Loucy (cell line): Measurements from ENCODE around the gene ZNF837.

Experiments
- H2AFZ ChIP-seq: fragments of 200-600 bp; sonication (generic); 2 replicates; pipeline ENCODE4 v1.6.0; 2016; ENCODE audit warnings: antibody characterized with exemption, mild to moderate bottlenecking, low read length, moderate library complexity
- H3F3A ChIP-seq: fragments of 200-600 bp; 2 replicates; pipeline ENCODE4 v1.6.0; 2016; ENCODE audit warnings: antibody characterized with exemption, low read depth, mild to moderate bottlenecking
- H3K27me3 ChIP-seq: fragments of 200-600 bp; sonication (generic); 2 replicates; pipeline ENCODE4 v1.6.1; 2014; ENCODE audit warnings: low read length, mild to moderate bottlenecking; ENCODE audit not compliant: insufficient read depth, poor library complexity, severe bottlenecking
- H3K36me3 ChIP-seq: fragments of 200-600 bp; sonication (generic); 2 replicates; pipeline ENCODE4 v1.6.1; 2016; ENCODE audit warnings: low read length; ENCODE audit not compliant: insufficient read depth
- H3K4me1 ChIP-seq: fragments of 200-600 bp; sonication (generic); 2 replicates; pipeline ENCODE4 v1.5.1; 2014; ENCODE audit warnings: low read length, mild to moderate bottlenecking; ENCODE audit not compliant: insufficient read depth, poor library complexity, severe bottlenecking
- H3K4me2 ChIP-seq: fragments of 200-600 bp; sonication (generic); 2 replicates; pipeline ENCODE4 v1.6.0; 2014; ENCODE audit warnings: antibody characterized with exemption, low read length, low read depth, mild to moderate bottlenecking; ENCODE audit not compliant: poor library complexity, severe bottlenecking
- H3K4me3 ChIP-seq: fragments of 200-600 bp; sonication (generic); 2 replicates; pipeline ENCODE4 v1.5.1; 2014; ENCODE audit warnings: low read length, mild to moderate bottlenecking, mixed read lengths; ENCODE audit not compliant: poor library complexity, severe bottlenecking
- H3K79me2 ChIP-seq: fragments of 200-600 bp; sonication (generic); 2 replicates; pipeline ENCODE4 v1.6.1; 2014; ENCODE audit warnings: low read length; ENCODE audit not compliant: insufficient read depth
- H3K9ac ChIP-seq: fragments of 200-600 bp; sonication (generic); 2 replicates; pipeline ENCODE4 v1.6.0; 2014; ENCODE audit warnings: mild to moderate bottlenecking, low read depth, low read length, moderate library complexity; ENCODE audit not compliant: poor library complexity, severe bottlenecking
- H3K9me2 ChIP-seq: fragments of 200-600 bp; sonication (generic); replicated peaks from 2 replicates; pipeline ENCODE4 v1.6.1; 2016; ENCODE audit warnings: low read depth, low read length, mixed read lengths
- H3K9me3 ChIP-seq: fragments of 200-600 bp; sonication (generic); 2 replicates; pipeline ENCODE4 v1.6.1; 2014; ENCODE audit warnings: mild to moderate bottlenecking, antibody characterized with exemption, low read length, low read depth; ENCODE audit not compliant: insufficient read depth
- H4K20me1 ChIP-seq: fragments of 200-600 bp; sonication (generic); 2 replicates; pipeline ENCODE4 v1.6.0; 2014; ENCODE audit warnings: antibody characterized with exemption, low read length, mild to moderate bottlenecking; ENCODE audit not compliant: insufficient read depth, poor library complexity, severe bottlenecking
- CTCF ChIP-seq: fragments of 200-600 bp; sonication (generic); conservative IDR thresholded peaks from 2 replicates; pipeline ENCODE4 v1.5.1; 2014; ENCODE audit warnings: mild to moderate bottlenecking, antibody characterized with exemption, low read length
- EZH2phosphoT487 ChIP-seq: fragments of 200-600 bp; IDR thresholded peaks from 2 replicates; pipeline ENCODE4 v1.6.1; 2018; ENCODE audit warnings: antibody characterized with exemption, mild to moderate bottlenecking, moderate library complexity, borderline replicate concordance

The ZNF837 gene

DNA sequence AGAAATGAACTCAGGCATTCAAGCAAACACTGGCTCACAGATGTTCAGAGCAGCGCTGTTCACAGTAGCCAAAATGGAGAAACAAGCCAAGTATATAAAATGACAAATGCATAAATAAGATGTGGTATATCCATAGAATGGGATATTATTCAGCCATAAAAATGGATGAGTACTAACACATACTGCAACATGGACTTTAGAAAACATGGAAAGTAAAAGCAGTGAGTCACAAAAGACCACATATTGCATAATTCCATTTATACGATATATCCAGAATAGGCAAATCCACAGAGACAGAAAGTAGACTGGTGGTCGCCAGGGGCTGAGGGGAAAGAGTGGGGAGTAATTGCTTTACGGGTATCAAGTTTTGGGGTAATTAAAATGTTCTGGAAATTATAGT is 6.6 kb downstream of the ZNF837 start:
- H3K36me3 ChIP-seq, result no peaks in the 10 kb centered on the region
- no peaks in the 10 kb centered on the region for H3K79me2 ChIP-seq
- H3K4me1 ChIP-seq, result no peaks in the 10 kb centered on the region
- no peaks in the 10 kb centered on the region for H3F3A ChIP-seq
- H3K4me3 ChIP-seq, result no peak overlapping the region
- H3K4me2 ChIP-seq, result no peak overlapping the region
- TF ChIP-seq CTCF, result no peak
- TF ChIP-seq EZH2phosphoT487, result no peak
- no peaks in the 10 kb centered on the region for H3K9me2 ChIP-seq
- no peak overlapping the region for H2AFZ ChIP-seq
- no peaks in the 10 kb centered on the region for H4K20me1 ChIP-seq
- H3K27me3 ChIP-seq, result no peaks in the 10 kb centered on the region
- H3K9me3 ChIP-seq, result no peaks in the 10 kb centered on the region
- no peak overlapping the region for H3K9ac ChIP-seq

GRCh38 chr19:58372311-58373133 is 8.3 kb downstream of the ZNF837 start:
- Histone ChIP-seq H3K4me1 (no peaks in the 10 kb centered on the region), H2AFZ (no peak overlapping the region), H3K9ac (no peak overlapping the region), H3K4me3 (no peak overlapping the region), H3F3A (no peaks in the 10 kb centered on the region), H3K9me3 (no peaks in the 10 kb centered on the region), H3K36me3 (no peaks in the 10 kb centered on the region), H3K4me2 (no peak overlapping the region), H3K79me2 (no peaks in the 10 kb centered on the region), H4K20me1 (no peaks in the 10 kb centered on the region), H3K9me2 (no peaks in the 10 kb centered on the region), H3K27me3 (no peaks in the 10 kb centered on the region)
- TF ChIP-seq CTCF (no peak; the same call in 1 of the 2 replicates), EZH2phosphoT487 (no peak)

DNA sequence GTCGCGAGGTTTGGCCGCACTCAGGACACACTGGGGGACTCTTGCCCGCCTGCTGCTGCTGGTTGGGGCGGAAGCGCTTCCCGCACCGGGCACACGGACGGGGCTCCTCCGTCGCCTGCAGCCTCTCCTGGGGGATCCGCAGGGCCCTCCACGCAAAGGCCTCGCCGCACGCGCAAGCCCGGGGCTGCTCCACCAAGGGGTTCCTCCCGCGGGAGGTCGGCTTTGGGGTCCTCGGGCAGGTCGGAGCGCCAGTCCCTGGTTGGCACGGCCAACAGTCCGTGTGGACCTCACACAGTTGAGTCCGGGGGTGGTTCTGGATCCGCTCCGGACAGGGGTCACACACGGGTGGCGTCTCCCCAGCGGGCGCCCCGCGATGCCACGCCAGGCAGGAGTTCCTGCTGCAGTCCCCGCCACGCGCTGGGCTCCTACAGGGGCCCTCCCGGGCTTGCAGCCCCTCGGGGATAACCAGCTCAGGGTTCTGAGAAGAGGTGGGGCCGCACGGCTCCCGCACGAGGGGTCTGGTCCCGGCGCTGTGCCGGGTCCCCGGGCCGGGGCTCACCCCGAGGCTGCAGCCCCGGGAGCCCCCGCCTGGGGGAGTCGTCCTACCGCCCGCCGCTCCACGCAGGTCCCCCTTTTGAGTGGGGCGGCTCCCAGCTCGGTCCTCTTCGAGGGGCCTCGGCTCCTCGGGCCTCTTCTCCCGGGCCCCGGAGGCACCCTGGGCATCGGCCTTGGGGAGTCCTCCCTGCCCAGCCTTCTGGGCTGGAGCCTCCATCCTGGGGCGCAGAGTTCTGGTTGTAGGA is 12.1 kb downstream of the ZNF837 start:
- no peaks in the 10 kb centered on the region for H3F3A ChIP-seq
- no peak overlapping the region for H3K4me3 ChIP-seq
- TF ChIP-seq CTCF, result no peak
- no peak overlapping the region for H3K9ac ChIP-seq
- no peaks in the 10 kb centered on the region for H4K20me1 ChIP-seq
- no peaks in the 10 kb centered on the region for H3K9me3 ChIP-seq
- H3K4me2 ChIP-seq, result no peak overlapping the region
- no peaks in the 10 kb centered on the region for H3K36me3 ChIP-seq
- H3K79me2 ChIP-seq, result no peaks in the 10 kb centered on the region
- no peaks in the 10 kb centered on the region for H3K9me2 ChIP-seq
- H2AFZ ChIP-seq, result no peak overlapping the region
- no peaks in the 10 kb centered on the region for H3K27me3 ChIP-seq
- H3K4me1 ChIP-seq, result peaks cover 3% of the 10 kb centered on the region
